Panc1 (cell line): ENCODE results near the gene FAM83G. TPM values are rescaled to one million over a fixed set of nuclear protein-coding genes. Genes with fewer than 3 reads are reported as not detected.
A peak's percentile ranks its signal among the peaks of the same experiment; 100 is the strongest.

Experiments
- ATAC-seq: fragments of 200-7000 bp; cut with Tn5 transposase; 2 replicates; pipeline ENCODE4 v1.9.1; 2020; ENCODE audit warnings: mild to moderate bottlenecking, moderate library complexity
- BruUV-seq: library from RNA; stranded (reverse); fragments of 400-500 nt; replicated peaks from 2 replicates; lab custom pipeline; 2021; lab: Mats Ljungman, UMichigan
- CTCF ChIA-PET: fragments of 300-600 bp; sonication (Branson Sonifier 250); formaldehyde crosslinking; loops from one replicate; lab custom pipeline; 2022; ENCODE audit warnings: antibody characterized with exemption; lab: Charles Lee
- POLR2A ChIA-PET: fragments of 300-600 bp; sonication (Branson Sonifier 250); formaldehyde crosslinking; loops from one replicate; lab custom pipeline; 2022; ENCODE audit warnings: antibody characterized with exemption; lab: Charles Lee
- DNase-seq: peaks from one replicate; pipeline ENCODE4 v3.0.0-alpha.2; 2010; ENCODE audit warnings: low read depth, low spot score
- H3K27ac ChIP-seq: 2 replicates; pipeline ENCODE4 v1.5.1; 2011; ENCODE audit warnings: mild to moderate bottlenecking, low read length, inconsistent platforms
- H3K27me3 ChIP-seq: fragments of 200-500 bp; sonication (Bioruptor generic); 2 replicates; pipeline ENCODE4 v1.6.0; 2014; ENCODE audit warnings: low read length, inconsistent platforms; ENCODE audit not compliant: control insufficient read depth, insufficient read depth
- H3K36me3 ChIP-seq: fragments of 200-500 bp; sonication (Bioruptor generic); 2 replicates; pipeline ENCODE4 v1.5.1; 2014; ENCODE audit warnings: inconsistent platforms, mild to moderate bottlenecking, low read length, moderate library complexity; ENCODE audit not compliant: control insufficient read depth, insufficient read depth
- H3K4me1 ChIP-seq: 2 replicates; pipeline ENCODE4 v1.5.1; 2011; ENCODE audit warnings: inconsistent platforms, mild to moderate bottlenecking, low read length, moderate library complexity; ENCODE audit not compliant: control insufficient read depth, insufficient read depth
- H3K4me3 ChIP-seq, 2 experiments: 2 replicates each; pipeline ENCODE4 v1.5.1; 2011 to 2012; ENCODE audit warnings: low read depth in 2 of 2, low read length in 2 of 2, mild to moderate bottlenecking in 2 of 2, inconsistent platforms in 1 of 2, moderate library complexity in 1 of 2
- H3K9me3 ChIP-seq: fragments of 200-500 bp; sonication (Bioruptor generic); 2 replicates; pipeline ENCODE4 v1.5.1; 2014; ENCODE audit warnings: low read depth, mild to moderate bottlenecking, inconsistent platforms, low read length, moderate library complexity; ENCODE audit not compliant: control insufficient read depth, insufficient read depth
- POLR2AphosphoS5 ChIP-seq: IDR thresholded peaks from 2 replicates; pipeline ENCODE4 v1.6.1; 2012; ENCODE audit warnings: mild to moderate bottlenecking, low read depth, low read length, moderate library complexity
- REST ChIP-seq, 2 experiments: IDR thresholded peaks; 2 replicates each; pipeline ENCODE4 v1.6.1; 2011 to 2012; ENCODE audit warnings: low read depth in 2 of 2, control low read depth in 1 of 2, low read length in 1 of 2, mild to moderate bottlenecking in 1 of 2, moderate library complexity in 1 of 2; ENCODE audit not compliant: insufficient read depth in 1 of 2
- SIN3A ChIP-seq: IDR thresholded peaks from 2 replicates; pipeline ENCODE4 v1.6.1; 2012; ENCODE audit warnings: low read depth, mild to moderate bottlenecking, low read length, moderate library complexity, borderline replicate concordance; ENCODE audit not compliant: insufficient read depth
- TCF7L2 ChIP-seq: IDR thresholded peaks from 2 replicates; pipeline ENCODE4 v1.6.1; 2011; ENCODE audit warnings: mild to moderate bottlenecking, low read depth, low read length, inconsistent platforms
- in situ Hi-C: cut with HindIII; loops from 2 replicates; pipeline ENCODE4 v1.10.0; 2016; ENCODE audit warnings: low sequenced_read_pairs, low pct_unique_long_range_greater_than_20kb
- intact Hi-C: fragments of 100-400 bp; cut with micrococcal nuclease; formaldehyde crosslinking; loops from one replicate; pipeline ENCODE4 v1.10.0; 2022; ENCODE audit not compliant: unreplicated experiment
- total RNA-seq: library from RNA; stranded (reverse); gene quantifications from one replicate; pipeline ENCODE4 v1.2.1, GENCODE V29; 2021; ENCODE audit not compliant: unreplicated experiment
- TF ChIP-seq, protein P1 (sequence below): fragments of 450-650 bp; IDR thresholded peaks from 2 replicates; pipeline ENCODE4 v1.5.1; 2017; ENCODE audit warnings: mild to moderate bottlenecking

The FAM83G gene
- total RNA-seq, 1 experiment from 2014 or later, result 17.3 TPM

GRCh38 chr17:18920911-18921441 lies 83.6 kb downstream of the FAM83G start:
- Histone ChIP-seq H3K4me3 (no peak overlapping the region), H3K27ac (no peak overlapping the region), H3K36me3 (no peaks in the 10 kb centered on the region), H3K4me1 (no peaks in the 10 kb centered on the region), H3K27me3 (no peaks in the 10 kb centered on the region), H3K9me3 (no peaks in the 10 kb centered on the region)
- ChIA-PET POLR2A (no interaction called here), CTCF (no interaction called here)
- DNase-seq, result no peak
- BruUV-seq, result no TSS peak
- in situ Hi-C loops, result no loop called here
- ATAC-seq, result no peak
- intact Hi-C loops, result no loop called here
- no peak for TF ChIP-seq REST (IDR thresholded peaks at IDR 0.05; ENCODE audit: insufficient read depth in 1 of 2, low read depth in 2 of 2, low read length in 1 of 2)
- TF ChIP-seq TCF7L2, result no peak
- TF ChIP-seq, protein P1, sequence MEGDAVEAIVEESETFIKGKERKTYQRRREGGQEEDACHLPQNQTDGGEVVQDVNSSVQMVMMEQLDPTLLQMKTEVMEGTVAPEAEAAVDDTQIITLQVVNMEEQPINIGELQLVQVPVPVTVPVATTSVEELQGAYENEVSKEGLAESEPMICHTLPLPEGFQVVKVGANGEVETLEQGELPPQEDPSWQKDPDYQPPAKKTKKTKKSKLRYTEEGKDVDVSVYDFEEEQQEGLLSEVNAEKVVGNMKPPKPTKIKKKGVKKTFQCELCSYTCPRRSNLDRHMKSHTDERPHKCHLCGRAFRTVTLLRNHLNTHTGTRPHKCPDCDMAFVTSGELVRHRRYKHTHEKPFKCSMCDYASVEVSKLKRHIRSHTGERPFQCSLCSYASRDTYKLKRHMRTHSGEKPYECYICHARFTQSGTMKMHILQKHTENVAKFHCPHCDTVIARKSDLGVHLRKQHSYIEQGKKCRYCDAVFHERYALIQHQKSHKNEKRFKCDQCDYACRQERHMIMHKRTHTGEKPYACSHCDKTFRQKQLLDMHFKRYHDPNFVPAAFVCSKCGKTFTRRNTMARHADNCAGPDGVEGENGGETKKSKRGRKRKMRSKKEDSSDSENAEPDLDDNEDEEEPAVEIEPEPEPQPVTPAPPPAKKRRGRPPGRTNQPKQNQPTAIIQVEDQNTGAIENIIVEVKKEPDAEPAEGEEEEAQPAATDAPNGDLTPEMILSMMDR, result no peak
- no peak for TF ChIP-seq SIN3A
- no peak for TF ChIP-seq POLR2AphosphoS5

GRCh38 chr17:18919963-18920362 lies 84.6 kb downstream of the FAM83G start:
- intact Hi-C loops, result no loop called here
- no TSS peak for BruUV-seq
- no peaks in the 10 kb centered on the region for H3K4me1 ChIP-seq
- no peaks in the 10 kb centered on the region for H3K36me3 ChIP-seq
- CTCF ChIA-PET, result no interaction called here
- ATAC-seq (0 out of 2 replicates have a peak, but pooled peaks have one; percentile 42), DNase-seq (no peak)
- POLR2A ChIA-PET, result no interaction called here
- H3K4me3 ChIP-seq, result no peak overlapping the region
- in situ Hi-C loops, result no loop called here
- no peak overlapping the region for H3K27ac ChIP-seq
- no peaks in the 10 kb centered on the region for H3K27me3 ChIP-seq
- H3K9me3 ChIP-seq, result no peaks in the 10 kb centered on the region
- no peak for TF ChIP-seq TCF7L2
- TF ChIP-seq POLR2AphosphoS5, result no peak
- no peak for TF ChIP-seq REST (IDR thresholded peaks at IDR 0.05; ENCODE audit: insufficient read depth in 1 of 2, low read depth in 2 of 2, low read length in 1 of 2)
- TF ChIP-seq, protein P1, result no peak
- TF ChIP-seq SIN3A, result no peak

Other genes with a start within 250 kb of the FAM83G start
- 39.4 TPM for gene TVP23B, start 223.6 kb downstream of the FAM83G start, total RNA-seq
- 25.3 TPM for gene PRPSAP2, start 146.6 kb downstream of the FAM83G start, total RNA-seq
- not detected for gene SLC5A10, start 52.6 kb downstream of the FAM83G start, total RNA-seq
- gene GRAP, start 42.2 kb upstream of the FAM83G start, total RNA-seq, result 0.21 TPM
- 0.31 TPM for gene GRAPL, start 122.8 kb upstream of the FAM83G start, total RNA-seq
- gene EPN2, start 232.6 kb upstream of the FAM83G start, total RNA-seq, result 35.0 TPM